DND-41 (cell line): Measurements from ENCODE around the gene ZNRF1.
A peak's percentile ranks its signal among the peaks of the same experiment; 100 is the strongest.

Source experiments
- ATAC-seq: fragments of 200-7000 bp; cut with Tn5 transposase; 3 replicates; pipeline ENCODE4 v1.9.1; 2021; ENCODE audit warnings: low read depth; ENCODE audit not compliant: insufficient read depth
- DNase-seq: peaks from one replicate; pipeline ENCODE4 v3.0.0-alpha.2; 2020
- H2AFZ ChIP-seq: 2 replicates; pipeline ENCODE4 v1.6.0; 2012; ENCODE audit warnings: low read depth, low read length
- H3K27ac ChIP-seq: 2 replicates; pipeline ENCODE4 v1.5.1; 2012; ENCODE audit warnings: low read length, inconsistent platforms
- H3K27me3 ChIP-seq: fragments of 200-600 bp; sonication (generic); 2 replicates; pipeline ENCODE4 v1.6.0; 2012; ENCODE audit warnings: low read length, mild to moderate bottlenecking, inconsistent platforms; ENCODE audit not compliant: insufficient read depth, poor library complexity
- H3K36me3 ChIP-seq: 2 replicates; pipeline ENCODE4 v1.5.1; 2012; ENCODE audit warnings: low read length, inconsistent platforms; ENCODE audit not compliant: insufficient read depth
- H3K4me1 ChIP-seq: 2 replicates; pipeline ENCODE4 v1.5.1; 2012; ENCODE audit warnings: mild to moderate bottlenecking, low read length; ENCODE audit not compliant: insufficient read depth
- H3K4me2 ChIP-seq: 2 replicates; pipeline ENCODE4 v1.6.0; 2012; ENCODE audit warnings: mild to moderate bottlenecking, moderate library complexity, low read length, inconsistent platforms; ENCODE audit not compliant: insufficient read depth
- H3K4me3 ChIP-seq, 2 experiments: fragments of 200-600 bp in 1 of 2; shearing (Covaris generic) in 1 of 2; 2 replicates each; pipeline ENCODE4 v1.5.1; 2012 to 2016; ENCODE audit warnings: inconsistent platforms in 2 of 2, low read length in 2 of 2, mild to moderate bottlenecking in 2 of 2, low read depth in 1 of 2, moderate library complexity in 1 of 2
- H3K79me2 ChIP-seq: 2 replicates; pipeline ENCODE4 v1.6.0; 2012; ENCODE audit warnings: low read length, inconsistent platforms; ENCODE audit not compliant: insufficient read depth
- H3K9ac ChIP-seq: 2 replicates; pipeline ENCODE4 v1.6.0; 2012; ENCODE audit warnings: low read depth, mild to moderate bottlenecking, inconsistent platforms, low read length, moderate library complexity
- H3K9me3 ChIP-seq: 2 replicates; pipeline ENCODE4 v1.5.1; 2012; ENCODE audit warnings: low read length, moderate library complexity, mild to moderate bottlenecking, inconsistent platforms; ENCODE audit not compliant: insufficient read depth, severe bottlenecking
- H4K20me1 ChIP-seq: 2 replicates; pipeline ENCODE4 v1.6.0; 2012; ENCODE audit warnings: low read length; ENCODE audit not compliant: insufficient read depth
- EZH2 ChIP-seq: IDR thresholded peaks from 3 replicates; pipeline ENCODE4 v1.6.1; 2012; ENCODE audit warnings: borderline replicate concordance, low read depth, mild to moderate bottlenecking, moderate library complexity, low read length, inconsistent platforms; ENCODE audit not compliant: severe bottlenecking
- TF ChIP-seq, protein P1 (sequence below): IDR thresholded peaks from 2 replicates; pipeline ENCODE4 v1.5.1; 2012; ENCODE audit warnings: borderline replicate concordance, low read length, moderate library complexity, mild to moderate bottlenecking; ENCODE audit not compliant: poor library complexity, severe bottlenecking; ENCODE audit errors: extremely low read depth

ZNRF1 gene

DNA sequence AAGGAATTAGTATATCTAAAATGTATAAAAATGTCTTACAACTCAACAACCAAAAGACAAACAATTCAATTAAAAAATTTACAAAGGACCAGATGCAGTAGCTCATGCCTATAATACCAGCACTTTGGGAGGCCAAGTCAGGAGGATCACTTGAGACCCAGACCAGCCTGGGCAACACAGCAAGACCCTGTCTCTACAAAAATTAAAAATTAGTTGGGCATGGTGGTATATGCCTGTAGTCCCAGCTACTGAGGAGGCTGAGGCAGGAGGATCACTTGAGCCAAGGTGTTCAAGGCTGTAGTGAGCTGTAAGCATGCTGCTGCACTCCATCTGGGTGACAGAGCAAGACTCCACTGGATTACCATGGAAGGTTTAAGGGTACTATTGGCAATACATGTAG, 33.8 kb downstream of the ZNRF1 start:
- no peak overlapping the region for H3K27ac ChIP-seq
- TF ChIP-seq, protein P1, sequence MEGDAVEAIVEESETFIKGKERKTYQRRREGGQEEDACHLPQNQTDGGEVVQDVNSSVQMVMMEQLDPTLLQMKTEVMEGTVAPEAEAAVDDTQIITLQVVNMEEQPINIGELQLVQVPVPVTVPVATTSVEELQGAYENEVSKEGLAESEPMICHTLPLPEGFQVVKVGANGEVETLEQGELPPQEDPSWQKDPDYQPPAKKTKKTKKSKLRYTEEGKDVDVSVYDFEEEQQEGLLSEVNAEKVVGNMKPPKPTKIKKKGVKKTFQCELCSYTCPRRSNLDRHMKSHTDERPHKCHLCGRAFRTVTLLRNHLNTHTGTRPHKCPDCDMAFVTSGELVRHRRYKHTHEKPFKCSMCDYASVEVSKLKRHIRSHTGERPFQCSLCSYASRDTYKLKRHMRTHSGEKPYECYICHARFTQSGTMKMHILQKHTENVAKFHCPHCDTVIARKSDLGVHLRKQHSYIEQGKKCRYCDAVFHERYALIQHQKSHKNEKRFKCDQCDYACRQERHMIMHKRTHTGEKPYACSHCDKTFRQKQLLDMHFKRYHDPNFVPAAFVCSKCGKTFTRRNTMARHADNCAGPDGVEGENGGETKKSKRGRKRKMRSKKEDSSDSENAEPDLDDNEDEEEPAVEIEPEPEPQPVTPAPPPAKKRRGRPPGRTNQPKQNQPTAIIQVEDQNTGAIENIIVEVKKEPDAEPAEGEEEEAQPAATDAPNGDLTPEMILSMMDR = no peak
- no peak for TF ChIP-seq EZH2
- H3K9ac ChIP-seq = no peak overlapping the region
- ATAC-seq (no peak), DNase-seq (no peak)
- no peaks in the 10 kb centered on the region for H3K27me3 ChIP-seq
- H3K36me3 ChIP-seq = peaks cover 56% of the 10 kb centered on the region
- no peak overlapping the region for H2AFZ ChIP-seq
- H3K4me2 ChIP-seq = no peak overlapping the region
- peaks cover under 1% of the 10 kb centered on the region for H3K4me1 ChIP-seq
- no peak overlapping the region for H3K4me3 ChIP-seq
- H4K20me1 ChIP-seq = peaks cover 71% of the 10 kb centered on the region
- H3K9me3 ChIP-seq = no peaks in the 10 kb centered on the region
- H3K79me2 ChIP-seq = peaks cover 100% of the 10 kb centered on the region

- H3K27me3 ChIP-seq = no peaks in the 10 kb centered on the region
- H3K36me3 ChIP-seq = peaks cover 60% of the 10 kb centered on the region
- H3K9ac ChIP-seq = no peak overlapping the region
- H3K4me1 ChIP-seq = peaks cover 4% of the 10 kb centered on the region; the same call in 1 of the 2 replicates
- peaks cover 74% of the 10 kb centered on the region for H4K20me1 ChIP-seq
- H2AFZ ChIP-seq = no peak overlapping the region
- H3K9me3 ChIP-seq = no peaks in the 10 kb centered on the region
- no peak overlapping the region for H3K27ac ChIP-seq
- no peak overlapping the region for H3K4me2 ChIP-seq
- peaks cover 100% of the 10 kb centered on the region for H3K79me2 ChIP-seq
- no peak for TF ChIP-seq EZH2
- TF ChIP-seq, protein P1 = no peak
- H3K4me3 ChIP-seq = no peak overlapping the region
- ATAC-seq = no peak
- no peak for DNase-seq
These were observed 36.7 kb downstream of the ZNRF1 start for GRCh38 chr16:75035410-75035968.

DNA sequence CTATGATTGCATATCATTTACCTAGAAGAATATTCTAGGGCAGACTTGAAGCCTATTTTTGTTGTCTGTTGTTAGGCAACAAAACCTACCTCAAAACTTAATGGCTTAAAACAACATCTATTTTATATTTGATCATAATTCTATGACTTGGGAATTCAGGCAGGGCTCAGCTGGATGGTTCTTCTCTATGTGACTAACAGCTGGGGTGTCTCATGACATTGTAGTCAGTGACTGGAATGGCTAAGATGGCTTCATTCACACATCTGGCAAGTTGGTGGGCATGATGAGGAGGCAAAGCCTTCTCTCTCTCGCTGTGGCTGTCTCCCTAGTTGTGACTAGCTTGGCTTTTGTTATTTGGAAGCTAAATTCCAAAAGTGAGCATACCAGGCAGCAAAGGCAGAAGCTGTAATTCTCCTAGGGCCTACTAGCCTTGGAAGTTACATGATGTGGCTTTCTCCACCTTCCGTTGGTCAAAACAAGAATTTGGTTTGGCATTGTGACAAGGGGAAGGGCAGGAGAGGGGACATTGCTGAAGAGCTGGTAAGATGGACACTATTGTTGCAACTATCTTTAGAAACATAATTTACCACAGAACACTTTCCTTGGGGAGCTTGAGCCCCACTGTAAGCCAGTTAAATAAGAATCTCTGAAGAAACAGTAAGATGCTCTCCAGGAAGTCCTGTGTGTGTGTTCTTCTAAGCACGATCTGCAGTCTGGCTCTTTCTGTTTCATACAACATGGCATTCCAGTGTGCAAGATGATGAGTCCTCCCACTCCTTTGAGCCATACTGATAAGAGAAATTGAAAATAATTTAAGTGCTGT, 39.4 kb downstream of the ZNRF1 start:
- peaks cover 57% of the 10 kb centered on the region for H3K36me3 ChIP-seq

More for the DNA sequence above, 39.4 kb downstream of the ZNRF1 start:
- Histone ChIP-seq H3K4me2 (no peak overlapping the region), H3K27me3 (no peaks in the 10 kb centered on the region), H2AFZ (no peak overlapping the region), H3K79me2 (peaks cover 100% of the 10 kb centered on the region), H3K4me3 (no peak overlapping the region), H3K27ac (peak overlapping the region; percentile 41), H4K20me1 (peaks cover 65% of the 10 kb centered on the region), H3K9ac (no peak overlapping the region), H3K4me1 (peaks cover 9% of the 10 kb centered on the region; the same call in 1 of the 2 replicates), H3K9me3 (no peaks in the 10 kb centered on the region)
- DNase-seq (no peak), ATAC-seq (peak; percentile 42; the same call in 2 of the 3 replicates)
- TF ChIP-seq, protein P1 = no peak
- no peak for TF ChIP-seq EZH2
